ENCODE measurements around the gene RUNX3.
"Not testable (repeated sequence)": the region's sequence is repeated elsewhere in the genome, so short reads cannot be mapped to it uniquely, and the experiment has no call there.

The RUNX3 gene

GRCh38 chr1:24892188-24893153, 37.6 kb downstream of the RUNX3 start:
- H3K27me3 Mint-ChIP-seq (ENCODE audit: low read depth): peaks cover 36% of the 10 kb centered on the region
- H3K4me1 Mint-ChIP-seq: no peaks in the 10 kb centered on the region
- H3K9me3 Mint-ChIP-seq: peaks cover 18% of the 10 kb centered on the region
- TF ChIP-seq CTCF (IDR thresholded peaks at IDR 0.05; ENCODE audit: unreplicated experiment in 3 of 3): no peak
- H3K4me3 Mint-ChIP-seq: no peak overlapping the region
- peaks cover 9% of the 10 kb centered on the region for H3K36me3 Mint-ChIP-seq (ENCODE audit: low read depth)
- H3K27ac Mint-ChIP-seq: no peak overlapping the region

GRCh38 chr1:24891367-24891766, 38.7 kb downstream of the RUNX3 start:
- H3K27ac Mint-ChIP-seq; H3K4me1 Mint-ChIP-seq; H3K4me3 Mint-ChIP-seq; H3K36me3 Mint-ChIP-seq (ENCODE audit: low read depth): not testable (repeated sequence)
- Mint-ChIP-seq H3K27me3 (ENCODE audit: low read depth) (peaks cover 32% of the 10 kb centered on the region), H3K9me3 (peaks cover 18% of the 10 kb centered on the region)

GRCh38 chr1:24890887-24891286, 39.2 kb downstream of the RUNX3 start:
- Mint-ChIP-seq H3K27ac (no peak overlapping the region), H3K4me1 (no peaks in the 10 kb centered on the region), H3K27me3 (ENCODE audit: low read depth) (peaks cover 32% of the 10 kb centered on the region), H3K9me3 (peaks cover 18% of the 10 kb centered on the region), H3K4me3 (no peak overlapping the region), H3K36me3 (ENCODE audit: low read depth) (peaks cover 9% of the 10 kb centered on the region)
- no peak for TF ChIP-seq CTCF (IDR thresholded peaks at IDR 0.05; ENCODE audit: unreplicated experiment in 3 of 3)

GRCh38 chr1:24888971-24889676, 41.0 kb downstream of the RUNX3 start:
- Mint-ChIP-seq H3K27me3 (ENCODE audit: low read depth) (peaks cover 43% of the 10 kb centered on the region), H3K4me3 (no peak overlapping the region), H3K36me3 (ENCODE audit: low read depth) (peaks cover 9% of the 10 kb centered on the region), H3K4me1 (no peaks in the 10 kb centered on the region), H3K9me3 (peaks cover 24% of the 10 kb centered on the region), H3K27ac (no peak overlapping the region)
- no peak for TF ChIP-seq CTCF (IDR thresholded peaks at IDR 0.05; ENCODE audit: unreplicated experiment in 3 of 3)

- peaks cover 30% of the 10 kb centered on the region for H3K9me3 Mint-ChIP-seq
- no peak for TF ChIP-seq CTCF (IDR thresholded peaks at IDR 0.05; ENCODE audit: unreplicated experiment in 3 of 3)
- H3K4me1 Mint-ChIP-seq: no peaks in the 10 kb centered on the region
- peaks cover 9% of the 10 kb centered on the region for H3K36me3 Mint-ChIP-seq (ENCODE audit: low read depth)
- peaks cover 37% of the 10 kb centered on the region for H3K27me3 Mint-ChIP-seq (ENCODE audit: low read depth)
- H3K27ac Mint-ChIP-seq: no peak overlapping the region
- no peak overlapping the region for H3K4me3 Mint-ChIP-seq
Observed at GRCh38 chr1:24888061-24888970, 41.8 kb downstream of the RUNX3 start.

- no peak for TF ChIP-seq CTCF (IDR thresholded peaks at IDR 0.05; ENCODE audit: unreplicated experiment in 3 of 3)
- H3K27ac Mint-ChIP-seq: no peak overlapping the region
- peaks cover 25% of the 10 kb centered on the region for H3K9me3 Mint-ChIP-seq
- H3K4me1 Mint-ChIP-seq: no peaks in the 10 kb centered on the region
- peaks cover 31% of the 10 kb centered on the region for H3K27me3 Mint-ChIP-seq (ENCODE audit: low read depth)
- no peak overlapping the region for H3K4me3 Mint-ChIP-seq
- no peaks in the 10 kb centered on the region for H3K36me3 Mint-ChIP-seq (ENCODE audit: low read depth)
Observed at GRCh38 chr1:24886241-24886640, 43.8 kb downstream of the RUNX3 start.
